Activated T-cell treated with anti-CD3 and anti-CD28 coated beads, Interleukin-2, amount 50 U/mL, for 4 hours (primary cell): ENCODE results near the gene RBM3. TPM values are rescaled to one million over a fixed set of nuclear protein-coding genes. Genes with fewer than 3 reads are reported as not detected.

Experiments used
- ATAC-seq, 2 donors: fragments of 200-7000 bp; cut with Tn5 transposase; one replicate each; pipeline ENCODE4 v1.10.0; 2021
- DNase-seq: peaks from one replicate; pipeline ENCODE4 v3.0.0-alpha.2; 2020
- H3K27me3 Mint-ChIP-seq: one replicate; pipeline ENCODE4 v1.8.0; 2021; ENCODE audit warnings: low read depth, mixed read lengths
- H3K36me3 Mint-ChIP-seq: one replicate; pipeline ENCODE4 v1.8.0; 2022; ENCODE audit warnings: mixed read lengths; ENCODE audit not compliant: insufficient read depth
- H3K4me1 Mint-ChIP-seq: one replicate; pipeline ENCODE4 v1.8.0; 2021; ENCODE audit warnings: low read depth, mixed read lengths
- H3K4me3 Mint-ChIP-seq: one replicate; pipeline ENCODE4 v1.8.0; 2021; ENCODE audit warnings: mild to moderate bottlenecking, moderate library complexity, mixed read lengths
- H3K9me3 Mint-ChIP-seq: one replicate; pipeline ENCODE4 v1.8.0; 2021; ENCODE audit warnings: mixed read lengths
- total RNA-seq, 3 donors: library from RNA; stranded (reverse); gene quantifications; one replicate each; pipeline ENCODE4 v1.2.1, GENCODE V29; 2021

Gene RBM3
- total RNA-seq, 3 donors from 2014 or later = 459 to 489 (median 484) TPM

GRCh38 chrX:48626401-48627298, 52.4 kb downstream of the RBM3 start:
- Mint-ChIP-seq H3K36me3 (no peaks in the 10 kb centered on the region), H3K4me3 (no peak overlapping the region), H3K27me3 (no peaks in the 10 kb centered on the region), H3K4me1 (peaks cover 5% of the 10 kb centered on the region), H3K9me3 (no peaks in the 10 kb centered on the region)
- ATAC-seq (no peak), DNase-seq (no peak)

Other genes with a start within 250 kb of the RBM3 start
- gene SSX3, start 217.8 kb upstream of the RBM3 start, total RNA-seq = not detected
- gene SSX4, start 190.9 kb upstream of the RBM3 start, total RNA-seq = not detected
- gene SSX4B, start 162.5 kb upstream of the RBM3 start, total RNA-seq = not detected
- 100 to 1,000 TPM; 247 to 282 (median 271) TPM for gene SLC38A5, start 104.2 kb upstream of the RBM3 start, total RNA-seq
- gene FTSJ1, start 98.3 kb upstream of the RBM3 start, total RNA-seq = 100 to 1,000 TPM; 130 to 147 (median 134) TPM
- gene PORCN, start 65.5 kb upstream of the RBM3 start, total RNA-seq = 1 to 10 TPM; 7.5 to 10.0 (median 9.4) TPM
- 100 to 1,000 TPM in 2 of 3 donors, 10 to 100 TPM in 1; 87.0 to 113 (median 106) TPM for gene EBP, start 52.7 kb upstream of the RBM3 start, total RNA-seq
- gene TBC1D25, start 34.8 kb upstream of the RBM3 start, total RNA-seq = 10 to 100 TPM; 15.1 to 17.4 (median 16.5) TPM
- 10 to 100 TPM; 36.4 to 49.5 (median 36.9) TPM for gene WDR13, start 23.0 kb downstream of the RBM3 start, total RNA-seq
- gene WAS, start 109.3 kb downstream of the RBM3 start, total RNA-seq = 10 to 100 TPM; 83.3 to 86.5 (median 86.2) TPM
- gene SUV39H1, start 122.2 kb downstream of the RBM3 start, total RNA-seq = 10 to 100 TPM; 21.2 to 25.5 (median 23.2) TPM
- not detected for gene GLOD5, start 187.3 kb downstream of the RBM3 start, total RNA-seq
- under 1 TPM; 0.27 to 0.40 (median 0.33) TPM for gene GATA1, start 212.1 kb downstream of the RBM3 start, total RNA-seq
- 10 to 100 TPM; 40.2 to 52.1 (median 44.2) TPM for gene HDAC6, start 227.6 kb downstream of the RBM3 start, total RNA-seq